GM19328 (cell line): ENCODE data around the gene NECAB2.

Source experiments
- ATAC-seq: cut with Tn5 transposase; IDR thresholded peaks from one replicate; pipeline ENCODE4 v1.9.1; 2021; ENCODE audit warnings: mild to moderate bottlenecking, moderate library complexity; ENCODE audit not compliant: unreplicated experiment

The NECAB2 gene

DNA sequence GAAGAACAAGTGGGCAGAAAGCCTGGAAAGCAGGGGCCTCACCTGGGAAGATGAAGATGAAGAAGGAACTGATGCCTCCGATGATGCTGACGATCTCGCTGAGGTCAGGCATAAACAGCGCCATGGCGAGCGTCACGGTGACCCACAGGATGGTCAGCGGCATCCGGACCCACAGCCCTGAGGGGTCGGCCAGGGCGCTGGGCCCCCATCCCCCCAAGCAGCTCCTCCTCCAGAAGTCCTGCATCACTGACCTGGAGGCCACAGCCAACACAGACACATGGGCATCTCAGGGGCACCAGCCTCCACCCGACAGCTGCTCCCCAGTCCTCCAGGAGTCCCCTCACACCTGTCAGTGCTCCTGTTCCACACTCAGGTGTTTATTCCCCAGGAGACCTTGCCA lies 48.4 kb downstream of the NECAB2 start:
- no peak for ATAC-seq

DNA sequence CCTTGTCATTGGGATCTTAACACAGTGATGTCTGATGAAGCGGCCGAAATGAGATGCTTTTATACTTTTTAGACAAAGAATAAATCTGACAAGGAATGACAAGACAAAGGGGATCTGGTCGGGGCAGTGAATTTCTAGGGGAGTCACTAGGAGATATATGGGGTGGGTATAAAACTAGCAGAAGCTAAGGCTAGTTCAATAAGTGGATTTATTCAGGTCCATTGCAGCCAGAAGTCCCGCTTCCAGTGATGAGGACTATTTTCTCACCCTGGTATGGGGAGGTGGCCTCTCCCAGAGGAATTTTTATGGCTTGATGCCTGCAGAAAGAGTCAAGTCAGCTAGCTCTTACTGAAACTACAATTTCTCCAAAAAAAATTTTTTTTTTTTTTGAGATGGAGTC lies 50.7 kb downstream of the NECAB2 start:
- ATAC-seq = no peak

DNA sequence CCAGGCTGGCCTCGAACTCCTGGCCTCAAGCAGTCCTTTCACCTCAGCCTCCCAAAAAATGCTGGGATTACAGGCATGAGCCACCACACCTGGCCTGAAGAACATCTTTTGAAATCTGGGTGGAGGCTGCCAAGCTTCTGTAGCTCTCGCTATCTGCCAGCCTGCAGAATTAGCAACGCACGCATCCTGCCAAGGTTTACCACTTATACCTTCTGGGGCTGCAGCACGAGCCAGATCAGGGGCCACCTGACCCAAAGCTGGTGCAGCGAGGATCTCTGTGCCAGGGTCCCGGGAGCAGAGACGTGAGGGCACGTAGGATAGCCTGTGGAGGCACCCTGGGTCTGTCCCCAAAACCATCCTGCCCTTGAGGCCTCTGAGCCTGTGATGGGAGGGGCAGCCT lies 52.3 kb downstream of the NECAB2 start:
- ATAC-seq = no peak

DNA sequence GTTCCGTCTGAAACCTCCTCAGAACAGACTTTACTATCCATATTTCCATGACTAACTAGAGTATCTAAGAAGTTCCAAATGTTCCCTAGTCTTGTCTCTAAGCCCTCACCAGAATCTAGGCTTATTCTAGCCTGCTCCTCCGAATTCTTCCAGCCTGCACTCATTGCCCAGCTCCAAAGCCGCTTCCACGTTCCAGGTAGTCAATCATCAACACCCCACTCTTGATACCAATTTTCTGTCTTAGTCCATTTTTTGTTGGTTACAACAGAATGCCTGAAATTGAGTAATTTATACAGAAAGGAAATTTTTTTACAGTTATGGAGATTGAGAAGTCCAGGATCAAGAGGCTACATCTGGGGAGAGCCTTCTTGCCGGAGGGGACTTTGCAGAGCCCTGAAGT lies 53.4 kb downstream of the NECAB2 start:
- no peak for ATAC-seq

DNA sequence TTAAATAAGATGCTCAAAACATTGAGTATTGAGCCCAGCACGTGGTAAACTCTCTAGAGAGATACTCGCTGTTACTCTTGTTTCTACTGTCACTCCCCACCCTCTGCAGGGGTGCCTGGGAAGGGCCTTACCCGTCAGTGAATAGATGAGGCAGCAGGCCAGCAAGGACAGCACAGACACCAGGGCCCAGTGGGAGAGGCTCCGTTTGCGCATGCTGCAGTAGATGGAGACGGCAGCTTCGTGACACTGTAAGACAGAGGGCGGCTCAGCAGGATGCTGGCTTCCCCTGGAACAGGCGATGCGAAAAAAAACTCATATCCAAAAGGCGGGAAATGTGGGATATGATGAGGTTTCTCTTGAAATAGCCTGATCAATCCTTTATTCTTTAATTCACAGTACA lies 54.6 kb downstream of the NECAB2 start:
- no peak for ATAC-seq

DNA sequence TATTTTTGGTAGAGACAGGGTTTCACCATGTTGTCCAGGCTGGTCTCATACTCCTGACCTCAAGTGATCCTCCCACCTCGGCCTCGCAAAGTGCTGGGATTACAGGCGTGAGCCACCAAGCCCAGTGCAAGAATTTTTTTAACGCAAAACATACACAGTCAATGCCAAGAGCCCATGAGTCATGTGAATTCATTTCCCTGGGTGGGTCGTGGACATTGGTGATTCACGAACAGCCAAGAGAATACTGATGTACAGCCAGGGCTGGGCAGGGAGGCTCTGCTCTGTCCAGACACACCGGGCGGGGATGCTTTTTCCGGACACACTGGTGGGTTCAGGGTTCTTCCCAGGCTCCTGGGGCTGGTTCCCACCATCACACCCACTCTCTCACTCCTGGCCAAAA lies 56.8 kb downstream of the NECAB2 start:
- ATAC-seq = no peak

DNA sequence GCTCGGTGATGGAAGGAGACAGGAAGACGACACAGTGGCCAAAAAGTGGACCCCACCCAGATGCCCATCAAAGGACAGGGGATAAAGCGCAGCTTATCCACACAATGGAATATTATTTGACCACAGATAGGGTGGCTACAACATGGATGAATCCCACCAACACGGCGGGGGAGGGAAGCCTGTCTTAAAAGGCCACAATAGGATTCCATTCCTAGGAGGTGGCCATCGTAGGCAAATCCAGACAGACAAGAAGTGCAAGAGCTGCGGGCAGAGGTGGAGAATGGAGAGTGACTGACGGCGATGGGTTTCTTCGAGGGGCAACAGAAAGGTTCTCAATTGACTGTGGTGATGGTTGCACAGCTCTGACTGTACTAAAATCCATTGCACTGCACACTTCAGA lies 58.6 kb downstream of the NECAB2 start:
- ATAC-seq = no peak

DNA sequence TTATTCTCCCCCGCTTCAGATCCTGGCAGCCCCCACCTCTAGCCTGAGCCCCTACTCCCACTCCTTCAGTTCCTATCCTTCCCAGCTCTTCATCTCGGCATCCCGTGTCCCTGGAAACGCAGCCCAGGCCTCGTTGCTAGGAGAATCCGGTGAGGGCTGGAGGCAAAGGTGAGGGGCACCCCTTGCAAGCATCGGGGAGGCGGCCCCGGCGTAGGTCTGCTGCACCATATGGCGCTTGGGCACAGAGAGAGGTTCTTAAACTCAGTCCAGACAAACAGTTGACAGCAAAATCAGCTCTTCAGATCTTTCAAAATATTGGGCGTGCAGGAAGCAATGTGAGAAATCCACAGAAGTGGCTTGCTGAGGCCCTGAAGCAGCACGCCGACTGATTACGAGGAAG lies 59.6 kb downstream of the NECAB2 start:
- no peak for ATAC-seq

DNA sequence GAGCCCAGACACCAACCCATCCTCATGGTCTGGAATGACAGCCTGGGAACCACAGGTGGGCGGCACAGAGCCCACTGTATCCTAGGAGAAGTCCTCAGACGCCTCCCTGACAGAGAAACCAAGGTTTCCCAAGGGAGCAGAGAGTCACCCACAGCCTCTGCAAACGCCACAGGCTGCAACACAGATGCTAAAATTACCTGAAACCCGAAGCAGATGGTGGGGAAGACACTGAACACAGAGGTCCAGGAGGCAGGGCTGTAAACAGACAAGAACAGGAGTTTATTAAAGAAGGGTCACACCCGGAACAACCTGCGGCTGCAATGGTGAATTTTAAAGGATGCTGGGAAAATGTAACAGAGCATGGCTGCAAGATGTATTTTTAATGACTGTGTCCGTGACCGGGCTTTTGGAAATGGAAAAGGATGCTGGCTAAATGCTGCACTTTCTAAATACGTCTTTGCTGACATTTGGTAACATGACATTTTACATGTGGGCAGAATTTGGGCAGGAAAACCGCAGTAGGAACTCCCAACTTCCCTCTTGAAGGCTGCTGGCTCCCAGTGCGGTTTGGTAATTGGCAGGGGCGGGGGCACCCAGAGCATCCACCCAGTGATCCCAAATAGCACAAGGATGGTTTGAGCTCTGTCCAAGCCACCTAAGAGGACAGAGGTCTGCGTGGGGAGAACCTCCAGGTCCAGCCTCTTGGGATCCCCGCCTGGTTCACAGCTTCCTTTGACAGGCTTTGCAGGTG lies 61.4 kb downstream of the NECAB2 start:
- ATAC-seq = no peak

DNA sequence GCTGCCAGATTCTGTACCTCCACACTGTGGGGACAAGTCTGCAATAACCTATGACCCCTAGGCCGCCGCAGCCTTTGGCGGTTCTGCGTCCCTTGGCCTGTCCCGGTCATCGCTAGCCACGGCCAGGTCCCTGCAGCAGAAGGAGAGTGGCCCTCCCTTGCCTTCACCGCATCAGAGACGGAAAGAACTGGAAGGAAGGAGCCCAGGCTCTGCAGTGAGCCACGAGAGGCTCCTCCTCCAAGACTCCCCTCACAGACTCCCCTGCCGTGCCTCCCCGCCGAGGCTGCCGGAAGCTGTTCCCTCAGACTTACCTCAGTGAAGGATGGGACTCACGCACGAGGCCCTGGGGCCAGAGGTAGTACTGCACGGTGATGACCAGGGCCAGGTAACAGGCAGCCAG lies 63.5 kb downstream of the NECAB2 start:
- ATAC-seq = no peak

DNA sequence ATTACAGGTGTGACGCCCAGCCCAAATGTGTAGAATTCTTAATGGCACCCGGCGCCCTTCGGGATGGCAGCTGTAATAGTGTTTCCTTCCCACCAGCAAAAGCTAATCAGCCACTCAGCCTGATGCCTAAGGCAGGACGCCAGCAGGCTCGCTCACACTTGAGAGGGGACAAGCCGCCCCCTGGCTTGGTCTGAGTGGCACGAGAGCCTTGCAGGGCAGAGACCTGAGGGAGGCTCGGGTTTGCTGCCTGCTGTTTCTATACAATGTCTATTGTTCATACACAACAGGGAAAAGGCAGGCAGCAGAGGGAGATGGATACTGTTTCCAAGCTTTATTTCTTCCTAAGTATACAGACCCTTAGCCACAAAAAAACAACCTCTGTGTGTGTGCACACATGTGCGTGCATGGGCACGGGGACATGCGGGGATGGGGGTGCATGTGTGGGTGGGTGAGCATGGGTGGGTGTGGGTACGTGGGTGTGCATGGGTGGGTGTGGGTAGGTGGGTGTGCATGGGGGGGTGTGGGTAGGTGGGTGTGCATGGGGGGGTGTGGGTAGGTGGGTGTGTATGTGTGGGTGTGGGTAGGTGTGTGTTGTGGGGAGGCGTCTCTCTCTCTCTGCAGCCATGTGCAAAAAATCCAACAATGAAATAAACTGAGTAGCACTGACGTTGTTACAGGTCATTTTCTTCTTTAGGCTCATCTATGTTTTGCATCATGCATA lies 64.6 kb downstream of the NECAB2 start:
- ATAC-seq = no peak

DNA sequence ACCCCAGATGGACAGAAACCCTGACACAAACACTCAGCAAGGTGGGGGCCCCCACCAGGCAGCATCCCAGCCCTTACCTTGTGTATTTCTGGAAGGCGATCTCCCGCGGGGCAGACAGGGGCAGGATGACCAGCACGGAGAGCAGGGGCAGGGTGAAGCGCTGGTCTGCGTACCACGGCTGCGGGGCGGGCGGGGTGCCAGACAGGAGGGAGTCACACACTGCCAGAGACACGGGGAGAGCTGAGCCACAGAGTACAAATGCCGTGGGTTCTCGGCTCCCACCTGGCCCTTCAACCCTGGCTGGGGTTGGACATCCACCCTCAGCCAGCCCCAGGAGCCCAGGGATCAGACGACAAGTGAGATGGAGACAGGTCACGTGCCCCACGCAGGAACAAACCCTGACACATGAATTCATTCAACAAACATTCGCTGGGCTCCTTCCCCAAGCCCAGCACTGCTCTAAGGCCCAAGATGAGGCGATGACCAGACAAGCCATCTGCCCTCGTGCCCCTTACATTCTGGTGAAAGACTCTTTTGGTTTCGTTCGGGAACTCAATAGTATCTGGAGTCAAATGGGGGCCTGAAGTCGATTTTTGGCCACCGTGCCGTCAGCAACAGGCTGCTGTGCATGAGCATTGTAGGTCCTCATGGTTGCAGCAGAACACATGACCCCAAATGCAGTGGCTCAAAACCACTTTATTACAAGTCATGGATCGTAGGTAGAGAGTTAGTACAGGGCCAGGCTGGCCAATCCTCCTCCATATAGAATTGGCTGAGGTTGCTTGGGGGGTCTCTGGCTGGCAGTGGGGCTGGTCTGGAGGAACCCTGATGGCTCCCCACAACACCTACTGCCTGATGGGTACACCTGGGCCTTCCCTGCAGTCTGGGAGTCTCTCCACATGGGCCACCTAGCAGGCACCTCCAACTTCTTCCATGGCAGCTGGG lies 65.5 kb downstream of the NECAB2 start:
- no peak for ATAC-seq

DNA sequence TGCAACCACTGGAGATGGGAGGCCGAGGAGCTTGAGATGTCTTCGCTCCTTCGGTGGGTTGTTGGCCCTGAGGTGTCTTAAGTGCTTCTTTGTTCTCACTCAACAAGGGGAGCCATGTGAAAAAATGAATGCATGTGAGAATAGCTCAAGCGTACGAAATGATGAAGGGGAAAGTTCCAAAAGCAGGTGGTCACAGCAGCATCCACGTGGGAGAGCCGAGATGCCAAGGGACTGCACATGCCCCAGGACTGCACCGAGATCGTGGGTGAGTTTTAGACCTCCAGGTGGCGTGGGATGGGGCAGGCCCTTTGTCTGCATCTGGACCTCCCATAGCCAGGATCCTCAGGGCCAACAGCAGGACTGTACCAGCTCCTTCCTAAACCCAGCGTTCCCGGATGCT lies 66.5 kb downstream of the NECAB2 start:
- ATAC-seq = no peak

DNA sequence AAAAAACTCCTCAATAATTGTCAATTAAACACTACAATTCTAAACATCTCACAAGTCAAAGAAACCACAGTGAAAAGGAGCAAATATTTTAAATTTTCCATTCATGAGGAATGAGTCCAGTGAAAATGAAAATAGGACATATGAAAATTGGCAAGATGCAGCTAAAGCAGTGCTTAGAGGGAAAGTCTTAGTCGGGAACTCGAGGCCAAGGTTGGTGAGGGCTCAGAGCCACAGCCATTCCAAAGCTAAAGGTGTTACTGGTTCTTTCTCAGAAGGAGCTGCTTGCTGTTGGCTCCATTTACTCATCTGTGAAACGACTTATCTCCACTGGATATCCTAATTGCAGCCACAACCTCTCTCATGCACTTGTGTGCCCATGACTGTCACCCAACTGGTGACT lies 68.1 kb downstream of the NECAB2 start:
- no peak for ATAC-seq

DNA sequence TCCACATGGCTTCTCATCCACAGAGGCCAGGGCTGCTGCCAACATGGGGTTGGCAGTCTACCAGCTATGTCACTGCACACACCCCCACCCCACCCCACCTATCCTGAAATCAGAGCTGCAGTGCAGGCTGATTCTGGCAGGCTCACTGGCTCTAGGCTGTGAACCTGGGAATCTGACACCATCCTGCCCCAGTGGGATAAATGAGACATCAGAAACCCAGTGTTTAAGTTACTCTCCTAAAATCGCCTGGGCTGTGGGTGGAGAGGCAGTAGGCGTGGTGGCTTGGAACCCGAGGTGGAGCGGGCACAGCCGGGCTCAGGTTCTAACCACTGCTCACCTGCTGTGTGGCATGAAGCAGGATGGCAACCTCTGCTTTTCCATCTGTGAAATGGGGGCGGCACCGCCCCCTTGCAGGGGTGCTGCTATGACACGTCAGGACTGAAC lies 69.0 kb downstream of the NECAB2 start:
- no peak for ATAC-seq

DNA sequence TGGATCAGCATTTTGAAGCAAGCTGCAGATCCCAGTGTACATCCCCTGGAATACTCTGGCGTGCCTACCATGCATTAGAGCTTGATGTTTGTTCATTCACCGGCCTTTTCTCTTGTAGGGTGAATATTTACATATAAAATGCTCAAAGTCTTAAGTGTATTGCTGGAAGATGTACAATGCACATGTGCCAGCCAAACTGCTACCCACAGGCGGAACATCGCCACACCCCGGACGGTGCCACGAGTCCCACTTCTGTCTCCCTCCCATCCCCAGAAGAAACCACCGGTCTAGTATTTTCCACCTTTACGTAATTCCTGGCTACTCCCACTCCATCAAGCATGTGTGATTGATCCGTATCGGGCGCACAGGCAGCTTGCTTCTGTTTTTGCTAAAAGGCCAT lies 70.4 kb downstream of the NECAB2 start:
- ATAC-seq = no peak

DNA sequence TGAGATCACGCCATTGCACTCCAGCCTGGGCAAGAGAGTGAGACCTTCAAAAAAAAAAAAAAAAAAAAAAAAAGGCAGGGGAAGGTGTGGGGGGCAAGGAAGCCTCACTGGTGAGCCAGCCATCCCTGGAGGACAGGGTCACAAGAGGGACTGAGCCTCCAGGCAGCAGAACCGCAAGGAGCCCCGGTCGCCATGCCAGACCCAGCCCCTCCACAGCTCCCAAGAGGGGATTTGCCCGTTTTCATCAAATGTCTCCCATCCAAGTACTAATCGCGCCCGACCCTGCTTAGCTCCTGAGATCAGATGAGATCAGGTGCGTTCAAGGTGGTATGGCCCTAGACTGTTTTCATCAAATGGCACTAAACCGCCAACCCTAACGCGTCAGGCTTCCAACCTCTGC lies 71.7 kb downstream of the NECAB2 start:
- no peak for ATAC-seq

DNA sequence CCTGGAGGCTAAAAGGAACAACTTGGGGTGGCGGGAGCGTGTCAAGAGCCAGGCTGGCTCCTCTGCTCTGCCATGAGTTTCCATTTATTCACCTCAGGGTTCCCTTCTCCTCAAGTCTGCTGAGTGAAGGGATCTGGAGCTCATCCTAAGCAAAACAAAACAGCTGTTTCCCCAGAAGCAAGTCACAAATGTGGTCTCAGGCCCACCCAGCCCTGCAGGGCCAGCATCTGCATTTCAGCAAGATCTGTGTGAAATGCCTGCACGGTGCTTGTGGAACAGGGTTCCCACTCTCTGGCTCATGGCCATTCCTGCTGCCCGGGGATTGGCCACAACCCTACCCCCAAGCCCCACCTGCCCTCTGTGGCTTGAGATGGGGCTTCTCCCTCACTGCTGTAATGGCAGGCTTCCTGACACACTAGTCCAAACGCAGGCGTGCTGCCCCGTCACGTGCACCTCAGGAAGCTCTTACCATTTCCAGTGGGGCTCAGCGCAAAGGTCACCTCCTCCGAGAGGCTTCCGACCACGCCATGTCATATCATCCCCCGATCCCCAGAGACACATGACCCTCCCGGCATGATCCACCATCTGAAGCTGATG lies 72.3 kb downstream of the NECAB2 start:
- no peak for ATAC-seq

DNA sequence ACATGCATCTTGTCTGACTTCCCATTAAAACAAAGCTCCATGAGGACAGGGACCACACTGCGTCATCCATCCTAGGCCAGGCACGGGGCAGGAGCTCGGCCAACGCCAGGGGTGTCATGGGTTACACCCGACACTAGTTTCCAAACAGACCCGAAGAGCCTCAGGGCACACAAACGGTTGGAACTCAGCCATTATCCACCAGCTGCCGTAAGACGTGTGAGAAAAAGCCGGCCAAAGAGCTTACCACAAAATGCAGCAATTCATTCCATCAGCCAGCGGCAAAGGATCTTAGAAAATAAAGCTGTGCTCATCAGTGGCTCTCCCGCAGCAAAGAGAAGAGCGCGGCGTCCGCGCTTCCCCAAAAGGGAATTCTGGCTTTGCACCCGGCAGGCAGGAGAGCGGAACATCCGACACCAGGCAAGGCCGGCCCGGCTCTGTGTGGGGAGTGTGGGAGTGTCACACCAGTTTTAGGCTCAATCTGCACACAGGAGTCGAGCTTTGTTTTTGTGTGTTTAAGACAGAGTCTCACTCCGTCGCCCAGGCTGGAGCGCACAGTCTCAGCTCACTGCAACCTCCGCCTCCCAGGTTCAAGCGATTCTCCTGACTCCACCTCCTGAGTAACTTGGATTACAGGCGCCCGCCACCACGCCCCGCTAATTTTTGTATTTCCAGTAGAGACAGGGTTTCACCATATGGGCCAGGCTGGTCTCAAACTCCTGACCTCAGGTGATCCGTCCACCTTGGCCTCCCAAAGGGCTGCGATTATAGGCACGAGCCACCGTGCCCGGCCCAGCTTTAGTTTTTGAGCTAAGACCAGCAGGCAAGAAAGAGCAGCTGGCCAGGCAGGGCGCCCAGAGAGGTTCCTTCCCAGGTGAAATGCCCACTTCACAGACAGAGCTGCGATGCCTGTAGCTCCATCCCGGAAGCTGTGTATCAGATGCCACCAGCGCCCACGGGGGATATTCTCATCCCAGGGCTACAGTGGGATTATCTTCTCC lies 73.1 kb downstream of the NECAB2 start:
- ATAC-seq = no peak

DNA sequence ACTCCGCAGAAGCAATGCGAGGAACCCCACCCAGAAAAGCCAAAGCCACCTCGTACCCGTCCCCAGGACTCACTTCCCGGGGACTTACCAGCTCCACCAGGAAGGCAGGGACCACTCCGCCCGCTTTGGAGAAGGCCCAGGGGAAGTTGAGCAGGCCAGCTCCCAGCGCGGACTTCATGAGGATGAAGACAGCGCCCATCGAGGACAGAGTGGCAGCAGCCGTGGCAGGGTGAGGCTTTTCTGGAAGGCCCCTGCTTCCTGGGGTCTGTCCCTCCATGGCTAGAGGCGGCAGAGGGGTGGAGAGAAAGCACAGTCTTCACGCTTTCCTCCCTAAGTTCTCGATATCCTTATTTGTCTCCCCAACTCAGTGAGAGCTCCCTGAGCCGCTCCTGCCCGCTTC lies 73.8 kb downstream of the NECAB2 start:
- ATAC-seq = no peak
